ENCODE data around the gene RPL12.

RPL12 gene

GRCh38 chr9:127451858-127452656, 851 bp upstream of the RPL12 start:
- peaks cover 53% of the 10 kb centered on the region for H3K36me3 ChIP-seq (ENCODE audit: control insufficient read depth, low read length)
- no peak for TF ChIP-seq EZH2phosphoT487 (IDR thresholded peaks at IDR 0.05; ENCODE audit: borderline replicate concordance, low read length)
- no peak for TF ChIP-seq CTCF (IDR thresholded peaks at IDR 0.05; ENCODE audit: low read depth, low read length, poor library complexity, severe bottlenecking)

GRCh38 chr9:127451608-127451857, 327 bp upstream of the RPL12 start:
- no peak for TF ChIP-seq EZH2phosphoT487 (IDR thresholded peaks at IDR 0.05; ENCODE audit: borderline replicate concordance, low read length)
- TF ChIP-seq CTCF (IDR thresholded peaks at IDR 0.05; ENCODE audit: low read depth, low read length, poor library complexity, severe bottlenecking) = no peak
- H3K4me1 ChIP-seq (ENCODE audit: control insufficient read depth, low read length) = peaks cover 36% of the 10 kb centered on the region
- H3K79me2 ChIP-seq (ENCODE audit: control insufficient read depth, low read length) = peaks cover 51% of the 10 kb centered on the region
- peak overlapping the region; percentile 93 for H3K27ac ChIP-seq (ENCODE audit: low read depth, low read length)
- H3K4me2 ChIP-seq (ENCODE audit: low read length) = peak overlapping the region; percentile 97
- H3K27me3 ChIP-seq (ENCODE audit: control insufficient read depth, low read length) = no peaks in the 10 kb centered on the region
- no peaks in the 10 kb centered on the region for H3K9me2 ChIP-seq (replicated peaks; ENCODE audit: control insufficient read depth, low read length)
- peaks cover 58% of the 10 kb centered on the region for H3K36me3 ChIP-seq (ENCODE audit: control insufficient read depth, low read length)
- H4K20me1 ChIP-seq (ENCODE audit: control insufficient read depth, insufficient read depth, low read depth, low read length) = peaks cover 22% of the 10 kb centered on the region
- no peaks in the 10 kb centered on the region for H3K9me3 ChIP-seq (ENCODE audit: control insufficient read depth, insufficient read depth, low read length)
- peak overlapping the region; percentile 98 for H3K4me3 ChIP-seq (ENCODE audit: low read length)
- peaks cover 49% of the 10 kb centered on the region for H3F3A ChIP-seq (ENCODE audit: control insufficient read depth, insufficient read depth)

More at GRCh38 chr9:127451858-127452656, 851 bp upstream of the RPL12 start:
- Histone ChIP-seq H3K27ac (ENCODE audit: low read depth, low read length) (peak overlapping the region; percentile 93), H3K4me2 (ENCODE audit: low read length) (peak overlapping the region; percentile 97), H3F3A (ENCODE audit: control insufficient read depth, insufficient read depth) (peaks cover 43% of the 10 kb centered on the region), H3K79me2 (ENCODE audit: control insufficient read depth, low read length) (peaks cover 51% of the 10 kb centered on the region), H4K20me1 (ENCODE audit: control insufficient read depth, insufficient read depth, low read depth, low read length) (peaks cover 22% of the 10 kb centered on the region), H3K9me2 (replicated peaks; ENCODE audit: control insufficient read depth, low read length) (no peaks in the 10 kb centered on the region), H3K4me1 (ENCODE audit: control insufficient read depth, low read length) (peaks cover 36% of the 10 kb centered on the region), H3K4me3 (ENCODE audit: low read length) (peak overlapping the region; percentile 98), H3K9me3 (ENCODE audit: control insufficient read depth, insufficient read depth, low read length) (no peaks in the 10 kb centered on the region), H3K27me3 (ENCODE audit: control insufficient read depth, low read length) (no peaks in the 10 kb centered on the region)

GRCh38 chr9:127450243-127450760, 904 bp downstream of the RPL12 start:
- TF ChIP-seq CTCF (IDR thresholded peaks at IDR 0.05; ENCODE audit: low read depth, low read length, poor library complexity, severe bottlenecking) (no peak), EZH2phosphoT487 (IDR thresholded peaks at IDR 0.05; ENCODE audit: borderline replicate concordance, low read length) (no peak)
- Histone ChIP-seq H3K4me3 (ENCODE audit: low read length) (peak overlapping the region; percentile 98), H3K79me2 (ENCODE audit: control insufficient read depth, low read length) (peaks cover 51% of the 10 kb centered on the region), H3K9me3 (ENCODE audit: control insufficient read depth, insufficient read depth, low read length) (no peaks in the 10 kb centered on the region), H3K27me3 (ENCODE audit: control insufficient read depth, low read length) (no peaks in the 10 kb centered on the region), H3K36me3 (ENCODE audit: control insufficient read depth, low read length) (peaks cover 64% of the 10 kb centered on the region), H3K9me2 (replicated peaks; ENCODE audit: control insufficient read depth, low read length) (no peaks in the 10 kb centered on the region), H3F3A (ENCODE audit: control insufficient read depth, insufficient read depth) (peaks cover 58% of the 10 kb centered on the region), H4K20me1 (ENCODE audit: control insufficient read depth, insufficient read depth, low read depth, low read length) (peaks cover 22% of the 10 kb centered on the region), H3K4me1 (ENCODE audit: control insufficient read depth, low read length) (peaks cover 29% of the 10 kb centered on the region), H3K4me2 (ENCODE audit: low read length) (peak overlapping the region; percentile 97), H3K27ac (ENCODE audit: low read depth, low read length) (peak overlapping the region; percentile 93)
